ENCODE measurements around the gene CNTNAP2.
"Not testable (repeated sequence)": the region's sequence is repeated elsewhere in the genome, so short reads cannot be mapped to it uniquely, and the experiment has no call there.

The CNTNAP2 gene

GRCh38 chr7:147779949-147780348 is 1663.3 kb downstream of the CNTNAP2 start:
- no peak for DNase-seq

GRCh38 chr7:147796581-147796980 is 1680.0 kb downstream of the CNTNAP2 start:
- DNase-seq = no peak

GRCh38 chr7:147798001-147798400 is 1681.4 kb downstream of the CNTNAP2 start:
- DNase-seq = no peak

GRCh38 chr7:147801762-147802161 is 1685.2 kb downstream of the CNTNAP2 start:
- DNase-seq = not testable (repeated sequence)

- no peak for DNase-seq
Measured at GRCh38 chr7:147803151-147803550, 1686.5 kb downstream of the CNTNAP2 start.

- DNase-seq = no peak
Measured at GRCh38 chr7:147803606-147804005, 1687.0 kb downstream of the CNTNAP2 start.

- no peak for DNase-seq
Measured at GRCh38 chr7:147804032-147804431, 1687.4 kb downstream of the CNTNAP2 start.

- DNase-seq = no peak
Measured at GRCh38 chr7:147805996-147806576, 1689.5 kb downstream of the CNTNAP2 start.

- no peak for DNase-seq
Measured at GRCh38 chr7:147809786-147810185, 1693.2 kb downstream of the CNTNAP2 start.

GRCh38 chr7:147810269-147810668 is 1693.7 kb downstream of the CNTNAP2 start:
- no peak for DNase-seq

GRCh38 chr7:147811923-147812322 is 1695.3 kb downstream of the CNTNAP2 start:
- DNase-seq = no peak

- no peak for DNase-seq
Measured at GRCh38 chr7:147813316-147813715, 1696.7 kb downstream of the CNTNAP2 start.

- no peak for DNase-seq
Measured at GRCh38 chr7:147818317-147818716, 1701.7 kb downstream of the CNTNAP2 start.

- DNase-seq = no peak
Measured at GRCh38 chr7:147824671-147825070, 1708.1 kb downstream of the CNTNAP2 start.

GRCh38 chr7:147829016-147829415 is 1712.4 kb downstream of the CNTNAP2 start:
- no peak for DNase-seq

GRCh38 chr7:147833557-147833956 is 1717.0 kb downstream of the CNTNAP2 start:
- no peak for DNase-seq

- no peak for DNase-seq
Measured at GRCh38 chr7:147833970-147834369, 1717.4 kb downstream of the CNTNAP2 start.

- DNase-seq = no peak
Measured at GRCh38 chr7:147852833-147853232, 1736.2 kb downstream of the CNTNAP2 start.

GRCh38 chr7:147857152-147858140 is 1740.8 kb downstream of the CNTNAP2 start:
- no peak for DNase-seq

- DNase-seq = peak; percentile 20
Measured at GRCh38 chr7:147858421-147858820, 1741.8 kb downstream of the CNTNAP2 start.

GRCh38 chr7:147859033-147859432 is 1742.4 kb downstream of the CNTNAP2 start:
- peak; percentile 17 for DNase-seq

- peak; percentile 8 for DNase-seq
Measured at GRCh38 chr7:147859486-147859885, 1742.9 kb downstream of the CNTNAP2 start.

GRCh38 chr7:147861058-147861716 is 1744.6 kb downstream of the CNTNAP2 start:
- peak; percentile 77 for DNase-seq
